Psoas muscle (tissue), 8 donors: ENCODE results near the gene HOATZ. TPM values are rescaled to one million over a fixed set of nuclear protein-coding genes. Genes with fewer than 3 reads are reported as not detected.

Experiments used
- ATAC-seq, 4 donors: fragments of 200-7000 bp; cut with Tn5 transposase; one replicate each; pipeline ENCODE4 v1.9.1; 2020; ENCODE audit warnings: moderate library complexity in 3 of 4, mild to moderate bottlenecking in 2 of 4
- DNase-seq, 2 donors: peaks; one replicate each; pipeline ENCODE4 v3.0.0-alpha.2; 2020
- H3K27ac ChIP-seq: fragments of 200-600 bp; one replicate; pipeline ENCODE4 v1.8.0; 2022
- H3K27me3 ChIP-seq, 3 donors: fragments of 200-600 bp in 1 of 3; one replicate each; pipeline versions ENCODE4 v1.6.1 to v1.8.0; 2013 to 2022; ENCODE audit warnings: low read length in 2 of 3, mild to moderate bottlenecking in 2 of 3, moderate library complexity in 1 of 3; ENCODE audit not compliant: insufficient read depth in 3 of 3
- H3K36me3 ChIP-seq, 2 donors: fragments of 200-600 bp in 1 of 2; one replicate each; pipeline versions ENCODE4 v1.6.1 to v1.8.0; 2013 to 2022; ENCODE audit warnings: low read depth in 1 of 2, mild to moderate bottlenecking in 1 of 2, moderate library complexity in 1 of 2; ENCODE audit not compliant: insufficient read depth in 1 of 2
- H3K4me1 ChIP-seq: fragments of 200-600 bp; one replicate; pipeline ENCODE4 v1.8.0; 2022
- H3K4me3 ChIP-seq: fragments of 200-600 bp; one replicate; pipeline ENCODE4 v1.8.0; 2022; ENCODE audit warnings: mild to moderate bottlenecking
- H3K9me3 ChIP-seq: fragments of 200-600 bp; one replicate; pipeline ENCODE4 v1.8.0; 2022
- WGBS, 3 donors: extraction: QIAGEN DNeasy Blood & Tissue Kit; methylation state at CpG; one replicate each; pipeline versions ENCODE4 v1.1.6 to v1.1.7; 2013; 5-methylcytosine and 5-hydroxymethylcytosine counted together
- intact Hi-C, 2 donors: fragments of 100-400 bp; cut with DNase I; formaldehyde crosslinking; loops; one replicate each; pipeline versions ENCODE4 v1.11.0 to v1.14.2; 2022
- polyA plus RNA-seq, 3 donors: library from polyadenylated mRNA; stranded (reverse); fragments of 200-250 nt; gene quantifications; one replicate each; pipeline ENCODE4 v1.2.3, GENCODE V29; 2013
- total RNA-seq, 4 donors: library from RNA; stranded (reverse); fragmentation: NEBNext Ultra II Directional in 2 of 4; extraction: Animal tissue kit (Norgen Biotek cat#: 25700) in 2 of 4; gene quantifications; one replicate each; pipeline versions ENCODE4 v1.2.1 to v1.2.4, GENCODE V29; 2021 to 2023
- TF ChIP-seq, protein P1 (sequence below): fragments of 200-600 bp; IDR thresholded peaks from one replicate; pipeline ENCODE4 v1.8.0; 2022; ENCODE audit warnings: antibody characterized with exemption
- donor health status: healthy with polysubstance abuse.
- donor health status: DM: no; HTN: no; CAD: no; lungs with moderate emphysema.
- donor health status: Bipolar disorder and iron deficiency.
- donor health status: healthy.
- donor health status: DM: yes; HTN: yes; CAD: no.
- donor health status: DM: no; HTN: no; CAD: no.
- donor health status: DM: no; HTN: no; CAD: no.
- donor health status: DM: yes; HTN: yes; CAD: no.

The HOATZ gene
- total and polyA plus RNA-seq, 7 donors, result not detected

DNA sequence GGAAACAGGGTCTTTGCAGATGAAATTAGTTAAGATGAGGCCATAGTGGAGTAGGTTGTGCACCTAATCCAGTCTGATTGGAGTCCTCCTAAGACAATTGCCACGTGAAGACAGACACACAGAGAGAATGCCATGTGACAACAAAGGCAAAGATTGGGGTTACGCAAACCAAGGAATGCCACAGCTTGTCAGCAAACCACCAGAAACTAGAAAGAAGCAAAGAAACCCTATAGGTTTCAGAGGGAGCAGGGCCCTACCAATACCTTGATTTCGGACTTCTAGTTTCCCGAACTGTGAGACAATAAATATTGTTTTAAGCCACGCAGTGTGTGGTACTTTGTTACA lies 17.8 kb downstream of the HOATZ start:
- H3K27me3 ChIP-seq, result no peaks in the 10 kb centered on the region
- no peaks in the 10 kb centered on the region for H3K9me3 ChIP-seq
- TF ChIP-seq, protein P1, sequence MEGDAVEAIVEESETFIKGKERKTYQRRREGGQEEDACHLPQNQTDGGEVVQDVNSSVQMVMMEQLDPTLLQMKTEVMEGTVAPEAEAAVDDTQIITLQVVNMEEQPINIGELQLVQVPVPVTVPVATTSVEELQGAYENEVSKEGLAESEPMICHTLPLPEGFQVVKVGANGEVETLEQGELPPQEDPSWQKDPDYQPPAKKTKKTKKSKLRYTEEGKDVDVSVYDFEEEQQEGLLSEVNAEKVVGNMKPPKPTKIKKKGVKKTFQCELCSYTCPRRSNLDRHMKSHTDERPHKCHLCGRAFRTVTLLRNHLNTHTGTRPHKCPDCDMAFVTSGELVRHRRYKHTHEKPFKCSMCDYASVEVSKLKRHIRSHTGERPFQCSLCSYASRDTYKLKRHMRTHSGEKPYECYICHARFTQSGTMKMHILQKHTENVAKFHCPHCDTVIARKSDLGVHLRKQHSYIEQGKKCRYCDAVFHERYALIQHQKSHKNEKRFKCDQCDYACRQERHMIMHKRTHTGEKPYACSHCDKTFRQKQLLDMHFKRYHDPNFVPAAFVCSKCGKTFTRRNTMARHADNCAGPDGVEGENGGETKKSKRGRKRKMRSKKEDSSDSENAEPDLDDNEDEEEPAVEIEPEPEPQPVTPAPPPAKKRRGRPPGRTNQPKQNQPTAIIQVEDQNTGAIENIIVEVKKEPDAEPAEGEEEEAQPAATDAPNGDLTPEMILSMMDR, result no peak
- intact Hi-C loops, result no loop called here
- H3K4me1 ChIP-seq, result no peaks in the 10 kb centered on the region
- no peak overlapping the region for H3K27ac ChIP-seq
- no peak for ATAC-seq
- H3K36me3 ChIP-seq, result no peaks in the 10 kb centered on the region
- DNase-seq, result no peak
- 77 to 85% (median 83%) methylated on average over 5 of the region's 5 CpGs for WGBS, 3 donors
- H3K4me3 ChIP-seq, result no peak overlapping the region

DNA sequence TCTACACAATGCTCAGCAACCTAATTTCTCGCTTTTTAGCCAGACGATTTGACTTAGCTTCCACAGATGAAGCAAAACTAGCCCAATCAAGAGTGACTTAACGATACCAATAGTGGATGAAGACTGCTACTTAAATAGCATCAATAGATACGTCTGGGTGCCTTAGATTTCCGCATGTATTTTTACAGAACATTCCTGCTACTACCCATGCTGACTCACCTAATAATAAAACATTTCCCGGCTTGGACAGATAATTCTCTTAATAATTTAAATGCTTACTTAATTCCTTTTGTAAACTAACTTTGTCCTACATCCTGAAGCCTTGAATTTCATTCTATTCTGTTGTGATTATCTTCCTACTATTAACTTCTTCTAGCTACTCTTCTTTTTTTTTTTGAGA lies 20.7 kb downstream of the HOATZ start:
- no peaks in the 10 kb centered on the region for H3K36me3 ChIP-seq
- no peaks in the 10 kb centered on the region for H3K27me3 ChIP-seq
- DNase-seq, result no peak
- no peak for ATAC-seq
- no peaks in the 10 kb centered on the region for H3K9me3 ChIP-seq
- intact Hi-C loops, result no loop called here
- no peak overlapping the region for H3K4me3 ChIP-seq
- TF ChIP-seq, protein P1, result no peak
- H3K27ac ChIP-seq, result no peak overlapping the region
- peaks cover 8% of the 10 kb centered on the region for H3K4me1 ChIP-seq
- 90 to 93% (median 92%) methylated on average over 6 of the region's 6 CpGs for WGBS, 3 donors

DNA sequence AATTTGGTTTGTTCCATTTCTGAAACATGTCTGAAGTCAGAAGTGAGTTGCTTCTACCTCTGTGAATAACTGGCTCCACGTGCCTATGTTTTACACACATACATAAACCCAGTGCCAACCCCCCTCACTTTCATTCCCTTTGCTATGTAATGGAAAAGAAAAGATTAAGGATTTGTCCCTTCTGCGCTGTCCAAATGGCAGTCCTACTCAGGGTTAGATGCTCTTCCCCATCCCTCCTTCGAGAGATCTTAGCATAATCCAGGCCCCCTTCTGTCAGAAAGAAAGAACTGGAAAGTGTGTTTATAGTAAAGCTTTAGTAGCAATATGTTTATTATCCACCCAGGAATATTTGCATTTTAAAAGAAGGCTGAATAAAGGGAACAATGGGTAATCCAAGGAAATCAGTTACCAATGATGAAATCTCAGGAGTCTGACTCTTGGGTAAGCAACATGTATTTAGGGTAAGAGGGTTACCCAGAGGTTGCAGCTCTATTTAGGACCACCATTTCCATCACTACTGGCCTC lies 22.8 kb downstream of the HOATZ start:
- H3K9me3 ChIP-seq, result no peaks in the 10 kb centered on the region
- intact Hi-C loops, result no loop called here
- H3K27me3 ChIP-seq, result no peaks in the 10 kb centered on the region
- peaks cover 8% of the 10 kb centered on the region for H3K4me1 ChIP-seq
- ATAC-seq, result no peak
- H3K27ac ChIP-seq, result no peak overlapping the region
- 76 to 77% (median 76%) methylated on average over 3 of the region's 3 CpGs for WGBS, 3 donors
- H3K4me3 ChIP-seq, result no peak overlapping the region
- no peaks in the 10 kb centered on the region for H3K36me3 ChIP-seq
- TF ChIP-seq, protein P1, result no peak
- no peak for DNase-seq

DNA sequence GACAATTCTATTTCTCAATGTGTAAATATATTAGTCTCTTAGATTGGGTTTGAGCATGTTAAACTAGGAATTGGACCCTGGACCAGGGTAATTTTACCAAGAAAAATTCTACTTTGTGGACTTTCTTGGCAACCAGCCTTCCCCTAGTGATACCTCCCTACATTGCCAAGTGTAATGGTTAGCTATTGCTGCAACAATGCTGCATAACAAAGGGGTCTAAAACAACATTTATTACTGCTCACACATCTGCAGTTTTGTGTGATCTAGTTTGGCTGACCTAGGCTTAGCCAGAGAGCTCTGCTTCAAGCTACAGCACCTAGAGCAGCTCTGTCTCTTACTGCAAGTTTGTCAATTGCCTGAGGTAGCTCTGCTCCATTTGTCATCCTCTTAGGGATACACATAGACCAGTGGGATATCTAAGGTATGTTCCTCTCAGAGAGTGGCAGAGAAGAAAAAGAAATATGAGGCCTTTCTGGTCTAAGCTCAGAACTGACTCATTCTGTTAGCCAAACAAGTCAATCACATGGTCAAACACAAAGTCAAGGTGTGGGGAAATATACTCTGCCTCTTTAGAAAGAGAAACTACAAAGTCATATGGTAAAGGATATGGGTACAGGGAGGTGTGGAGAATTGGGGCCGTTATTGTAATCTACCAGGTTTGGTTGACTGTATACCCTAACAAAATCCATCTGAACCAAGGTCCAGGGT lies 24.0 kb downstream of the HOATZ start:
- TF ChIP-seq, protein P1, result no peak
- intact Hi-C loops, result no loop called here
- WGBS, 3 donors, result 75 to 94% (median 81%) methylated on average over 1 of the region's 1 CpG
- DNase-seq (no peak), ATAC-seq (no peak)
- H3K4me1 ChIP-seq, result peaks cover 8% of the 10 kb centered on the region
- H3K36me3 ChIP-seq, result no peaks in the 10 kb centered on the region
- no peak overlapping the region for H3K27ac ChIP-seq
- no peaks in the 10 kb centered on the region for H3K27me3 ChIP-seq
- no peaks in the 10 kb centered on the region for H3K9me3 ChIP-seq
- no peak overlapping the region for H3K4me3 ChIP-seq
